Measurements from ENCODE around the gene HSPB3.

Gene HSPB3

GRCh38 chr5:54457094-54457862 is 1.8 kb downstream of the HSPB3 start:
- TF ChIP-seq CTCF (conservative IDR thresholded peaks at IDR 0.05; ENCODE audit: low read depth, low read length): no peak
- DNase-seq (ENCODE audit: low read depth): peak; percentile 94
- no peak overlapping the region for H3K4me3 ChIP-seq (ENCODE audit: low read depth, low read length)

DNA sequence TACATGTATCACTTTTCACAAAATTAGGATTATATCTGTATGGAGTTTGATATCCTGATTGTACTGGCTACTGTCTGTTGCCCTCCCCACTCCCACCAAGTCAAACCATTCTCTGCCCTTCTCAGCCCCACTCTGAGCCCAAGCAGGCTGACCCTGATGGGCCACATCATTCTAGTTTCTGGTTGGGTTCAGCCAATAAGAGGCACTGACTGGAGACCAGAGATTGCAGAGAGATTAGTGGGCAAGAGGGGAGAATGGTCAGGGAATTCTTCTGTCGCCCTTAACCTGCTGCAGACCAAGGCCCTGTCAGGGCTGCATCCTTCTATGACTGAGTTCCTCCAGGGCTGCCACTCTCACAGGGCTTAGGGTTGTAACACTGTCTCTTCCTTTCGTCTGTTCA is 2.7 kb downstream of the HSPB3 start:
- TF ChIP-seq CTCF (conservative IDR thresholded peaks at IDR 0.05; ENCODE audit: low read depth, low read length): no peak
- DNase-seq (ENCODE audit: low read depth): no peak
- H3K4me3 ChIP-seq (ENCODE audit: low read depth, low read length): no peak overlapping the region

GRCh38 chr5:54460181-54460919 is 4.9 kb downstream of the HSPB3 start:
- H3K4me3 ChIP-seq (ENCODE audit: low read depth, low read length): no peak overlapping the region
- peak; percentile 30 for DNase-seq (ENCODE audit: low read depth)
- no peak for TF ChIP-seq CTCF (conservative IDR thresholded peaks at IDR 0.05; ENCODE audit: low read depth, low read length)

GRCh38 chr5:54462281-54462680 is 6.8 kb downstream of the HSPB3 start:
- no peak overlapping the region for H3K4me3 ChIP-seq (ENCODE audit: low read depth, low read length)
- no peak for TF ChIP-seq CTCF (conservative IDR thresholded peaks at IDR 0.05; ENCODE audit: low read depth, low read length)
- no peak for DNase-seq (ENCODE audit: low read depth)

GRCh38 chr5:54463713-54464112 is 8.2 kb downstream of the HSPB3 start:
- TF ChIP-seq CTCF (conservative IDR thresholded peaks at IDR 0.05; ENCODE audit: low read depth, low read length): no peak
- H3K4me3 ChIP-seq (ENCODE audit: low read depth, low read length): no peak overlapping the region
- no peak for DNase-seq (ENCODE audit: low read depth)

- TF ChIP-seq CTCF (conservative IDR thresholded peaks at IDR 0.05; ENCODE audit: low read depth, low read length): no peak
Observed at GRCh38 chr5:54469622-54470021, 14.1 kb downstream of the HSPB3 start.

More at GRCh38 chr5:54469622-54470021, 14.1 kb downstream of the HSPB3 start:
- DNase-seq (ENCODE audit: low read depth): peak; percentile 44
- H3K4me3 ChIP-seq (ENCODE audit: low read depth, low read length): no peak overlapping the region
